Activated T-cell treated with anti-CD3 and anti-CD28 coated beads, Interleukin-2, amount 50 U/mL, for 4 hours (primary cell): ENCODE measurements around the gene C17orf75. TPM values are rescaled to one million over a fixed set of nuclear protein-coding genes. Genes with fewer than 3 reads are reported as not detected.
"Not testable (repeated sequence)": the region's sequence is repeated elsewhere in the genome, so short reads cannot be mapped to it uniquely, and the experiment has no call there.

Experiments
- ATAC-seq, 2 donors: fragments of 200-7000 bp; cut with Tn5 transposase; one replicate each; pipeline ENCODE4 v1.10.0; 2021
- DNase-seq: peaks from one replicate; pipeline ENCODE4 v3.0.0-alpha.2; 2020
- H3K27me3 Mint-ChIP-seq: one replicate; pipeline ENCODE4 v1.8.0; 2021; ENCODE audit warnings: low read depth, mixed read lengths
- H3K36me3 Mint-ChIP-seq: one replicate; pipeline ENCODE4 v1.8.0; 2022; ENCODE audit warnings: mixed read lengths; ENCODE audit not compliant: insufficient read depth
- H3K4me1 Mint-ChIP-seq: one replicate; pipeline ENCODE4 v1.8.0; 2021; ENCODE audit warnings: low read depth, mixed read lengths
- H3K4me3 Mint-ChIP-seq: one replicate; pipeline ENCODE4 v1.8.0; 2021; ENCODE audit warnings: mild to moderate bottlenecking, moderate library complexity, mixed read lengths
- H3K9me3 Mint-ChIP-seq: one replicate; pipeline ENCODE4 v1.8.0; 2021; ENCODE audit warnings: mixed read lengths
- total RNA-seq, 3 donors: library from RNA; stranded (reverse); gene quantifications; one replicate each; pipeline ENCODE4 v1.2.1, GENCODE V29; 2021

The C17orf75 gene
- 10 to 100 TPM; 29.1 to 34.1 (median 31.7) TPM for total RNA-seq

- H3K9me3 Mint-ChIP-seq: no peaks in the 10 kb centered on the region
Measured at GRCh38 chr17:32341857-32342602, at the start of gene C17orf75. Gene C17orf75 (minus strand): TSS chr17:32342173. CDS start chr17:32342139, 34 bp downstream.

GRCh38 chr17:32388613-32389459 is 46.9 kb upstream of the C17orf75 start:
- no peaks in the 10 kb centered on the region for H3K27me3 Mint-ChIP-seq
- H3K4me1 Mint-ChIP-seq: peaks cover 2% of the 10 kb centered on the region
- no peak for ATAC-seq
- no peaks in the 10 kb centered on the region for H3K9me3 Mint-ChIP-seq
- no peak overlapping the region for H3K4me3 Mint-ChIP-seq
- H3K36me3 Mint-ChIP-seq: peaks cover 5% of the 10 kb centered on the region
- no peak for DNase-seq

More at GRCh38 chr17:32341857-32342602, at the start of gene C17orf75:
- peak; percentile 77 for DNase-seq
- peak; percentile 96 to 97 for ATAC-seq
- Mint-ChIP-seq H3K36me3 (peaks cover 8% of the 10 kb centered on the region), H3K4me1 (peaks cover 18% of the 10 kb centered on the region), H3K4me3 (peak within 1 kb of the TSS; percentile 87), H3K27me3 (no peaks in the 10 kb centered on the region)

- not testable (repeated sequence) for ATAC-seq, H3K4me1 Mint-ChIP-seq, DNase-seq, H3K4me3 Mint-ChIP-seq, H3K27me3 Mint-ChIP-seq, H3K36me3 Mint-ChIP-seq, H3K9me3 Mint-ChIP-seq
Measured at GRCh38 chr17:32388128-32388527, 46.2 kb upstream of the C17orf75 start.

- ATAC-seq (peak; percentile 47 to 77), DNase-seq (no peak)
- H3K27me3 Mint-ChIP-seq: no peaks in the 10 kb centered on the region
- H3K4me1 Mint-ChIP-seq: peaks cover 8% of the 10 kb centered on the region
- H3K36me3 Mint-ChIP-seq: peaks cover 18% of the 10 kb centered on the region
- no peak overlapping the region for H3K4me3 Mint-ChIP-seq
- no peaks in the 10 kb centered on the region for H3K9me3 Mint-ChIP-seq
Measured at GRCh38 chr17:32386844-32387243, 44.9 kb upstream of the C17orf75 start.

GRCh38 chr17:32385971-32386370 is 44.0 kb upstream of the C17orf75 start:
- peaks cover 8% of the 10 kb centered on the region for H3K4me1 Mint-ChIP-seq

GRCh38 chr17:32385121-32385520 is 43.1 kb upstream of the C17orf75 start:
- DNase-seq (no peak), ATAC-seq (no peak)
- H3K9me3 Mint-ChIP-seq: no peaks in the 10 kb centered on the region
- H3K36me3 Mint-ChIP-seq: peaks cover 31% of the 10 kb centered on the region
- H3K4me3 Mint-ChIP-seq: no peak overlapping the region
- peaks cover 8% of the 10 kb centered on the region for H3K4me1 Mint-ChIP-seq
- no peaks in the 10 kb centered on the region for H3K27me3 Mint-ChIP-seq

More at GRCh38 chr17:32385971-32386370, 44.0 kb upstream of the C17orf75 start:
- H3K36me3 Mint-ChIP-seq: peaks cover 24% of the 10 kb centered on the region
- H3K9me3 Mint-ChIP-seq: no peaks in the 10 kb centered on the region
- DNase-seq: no peak
- no peak overlapping the region for H3K4me3 Mint-ChIP-seq
- no peak for ATAC-seq
- H3K27me3 Mint-ChIP-seq: no peaks in the 10 kb centered on the region

GRCh38 chr17:32383926-32384434 is 42.0 kb upstream of the C17orf75 start:
- peaks cover 8% of the 10 kb centered on the region for H3K4me1 Mint-ChIP-seq
- no peaks in the 10 kb centered on the region for H3K27me3 Mint-ChIP-seq
- H3K9me3 Mint-ChIP-seq: no peaks in the 10 kb centered on the region
- DNase-seq (no peak), ATAC-seq (no peak)
- H3K4me3 Mint-ChIP-seq: no peak overlapping the region
- H3K36me3 Mint-ChIP-seq: peaks cover 31% of the 10 kb centered on the region

- Mint-ChIP-seq H3K9me3 (no peaks in the 10 kb centered on the region), H3K4me3 (no peak overlapping the region), H3K4me1 (peaks cover 11% of the 10 kb centered on the region), H3K36me3 (peaks cover 38% of the 10 kb centered on the region), H3K27me3 (no peaks in the 10 kb centered on the region)
- DNase-seq (no peak), ATAC-seq (peak; percentile 10 to 28)
Measured at GRCh38 chr17:32382526-32383223, 40.7 kb upstream of the C17orf75 start.

- peak; percentile 51 to 60 for ATAC-seq
- Mint-ChIP-seq H3K36me3 (peaks cover 49% of the 10 kb centered on the region), H3K4me3 (no peak overlapping the region), H3K27me3 (no peaks in the 10 kb centered on the region), H3K4me1 (peaks cover 18% of the 10 kb centered on the region), H3K9me3 (no peaks in the 10 kb centered on the region)
- DNase-seq: no peak
Measured at GRCh38 chr17:32370426-32370825, 28.5 kb upstream of the C17orf75 start.

- no peak for DNase-seq
- ATAC-seq: no peak
- no peaks in the 10 kb centered on the region for H3K9me3 Mint-ChIP-seq
- peaks cover 38% of the 10 kb centered on the region for H3K4me1 Mint-ChIP-seq
- H3K4me3 Mint-ChIP-seq: no peak overlapping the region
- H3K36me3 Mint-ChIP-seq: peaks cover 41% of the 10 kb centered on the region
- no peaks in the 10 kb centered on the region for H3K27me3 Mint-ChIP-seq
Measured at GRCh38 chr17:32361270-32361669, 19.3 kb upstream of the C17orf75 start.

GRCh38 chr17:32357615-32358014 is 15.6 kb upstream of the C17orf75 start:
- DNase-seq: no peak
- ATAC-seq: no peak
- Mint-ChIP-seq H3K27me3 (no peaks in the 10 kb centered on the region), H3K4me3 (no peak overlapping the region), H3K4me1 (peaks cover 62% of the 10 kb centered on the region), H3K9me3 (no peaks in the 10 kb centered on the region), H3K36me3 (peaks cover 36% of the 10 kb centered on the region)

GRCh38 chr17:32356750-32357149 is 14.8 kb upstream of the C17orf75 start:
- H3K9me3 Mint-ChIP-seq: no peaks in the 10 kb centered on the region
- H3K27me3 Mint-ChIP-seq: no peaks in the 10 kb centered on the region
- DNase-seq (no peak), ATAC-seq (no peak)
- peak overlapping the region; percentile 3 for H3K4me3 Mint-ChIP-seq
- H3K36me3 Mint-ChIP-seq: peaks cover 39% of the 10 kb centered on the region
- H3K4me1 Mint-ChIP-seq: peaks cover 65% of the 10 kb centered on the region

- peak overlapping the region; percentile 3 for H3K4me3 Mint-ChIP-seq
Measured at GRCh38 chr17:32356378-32356743, 14.4 kb upstream of the C17orf75 start.

More at GRCh38 chr17:32356378-32356743, 14.4 kb upstream of the C17orf75 start:
- H3K36me3 Mint-ChIP-seq: peaks cover 37% of the 10 kb centered on the region
- H3K27me3 Mint-ChIP-seq: no peaks in the 10 kb centered on the region
- H3K4me1 Mint-ChIP-seq: peaks cover 64% of the 10 kb centered on the region
- no peak for DNase-seq
- ATAC-seq: no peak
- H3K9me3 Mint-ChIP-seq: no peaks in the 10 kb centered on the region
